Mesendoderm (in vitro differentiated cells): ENCODE data around the gene CALN1.

ENCODE experiments used
- DNase-seq: peaks from one replicate; pipeline ENCODE4 v3.0.0; 2013
- H2AK5ac ChIP-seq: 2 replicates; pipeline ENCODE4 v1.6.1; 2013; ENCODE audit warnings: low read length, inconsistent platforms
- H2BK120ac ChIP-seq: 2 replicates; pipeline ENCODE4 v1.6.1; 2013; ENCODE audit warnings: low read depth, mild to moderate bottlenecking, low read length, moderate library complexity, mixed read lengths
- H2BK15ac ChIP-seq: replicated peaks from 2 replicates; pipeline ENCODE4 v1.6.1; 2013; ENCODE audit warnings: low read depth, mild to moderate bottlenecking, moderate library complexity
- H2BK5ac ChIP-seq: 2 replicates; pipeline ENCODE4 v1.6.1; 2013; ENCODE audit warnings: low read length, inconsistent platforms
- H3K18ac ChIP-seq: 2 replicates; pipeline ENCODE4 v1.6.1; 2013; ENCODE audit warnings: mild to moderate bottlenecking, low read length, mixed read lengths
- H3K23ac ChIP-seq: one replicate; pipeline ENCODE4 v1.6.1; 2013; ENCODE audit warnings: low read length
- H3K27ac ChIP-seq: 2 replicates; pipeline ENCODE4 v1.5.1; 2013; ENCODE audit warnings: low read depth, mild to moderate bottlenecking, inconsistent platforms, low read length, moderate library complexity
- H3K27me3 ChIP-seq: 2 replicates; pipeline ENCODE4 v1.6.1; 2013; ENCODE audit warnings: low read length, control low read depth, mild to moderate bottlenecking, inconsistent platforms; ENCODE audit not compliant: insufficient read depth, poor library complexity
- H3K36me3 ChIP-seq: 2 replicates; pipeline ENCODE4 v1.6.1; 2013; ENCODE audit warnings: low read length, inconsistent platforms; ENCODE audit not compliant: control insufficient read depth, insufficient read depth
- H3K4ac ChIP-seq: one replicate; pipeline ENCODE4 v1.6.1; 2013; ENCODE audit warnings: low read depth, mild to moderate bottlenecking, low read length, moderate library complexity
- H3K4me1 ChIP-seq: 2 replicates; pipeline ENCODE4 v1.6.1; 2013; ENCODE audit warnings: low read depth, low read length, inconsistent platforms; ENCODE audit not compliant: control insufficient read depth
- H3K4me2 ChIP-seq: 2 replicates; pipeline ENCODE4 v1.6.1; 2013; ENCODE audit warnings: low read length
- H3K4me3 ChIP-seq: 2 replicates; pipeline ENCODE4 v1.5.1; 2013; ENCODE audit warnings: mild to moderate bottlenecking, low read length
- H3K56ac ChIP-seq: one replicate; pipeline ENCODE4 v1.6.1; 2013; ENCODE audit warnings: low read length
- H3K79me1 ChIP-seq: 2 replicates; pipeline ENCODE4 v1.6.1; 2013; ENCODE audit warnings: low read length, inconsistent platforms
- H3K79me2 ChIP-seq: 2 replicates; pipeline ENCODE4 v1.6.1; 2013; ENCODE audit warnings: mild to moderate bottlenecking, low read length; ENCODE audit not compliant: control insufficient read depth, insufficient read depth
- H3K9ac ChIP-seq: 2 replicates; pipeline ENCODE4 v1.6.1; 2013; ENCODE audit warnings: low read length, inconsistent platforms
- H4K5ac ChIP-seq: one replicate; pipeline ENCODE4 v1.6.1; 2013; ENCODE audit warnings: low read length
- H4K8ac ChIP-seq: one replicate; pipeline ENCODE4 v1.6.1; 2013; ENCODE audit warnings: low read depth, mild to moderate bottlenecking, control low read depth, low read length, moderate library complexity
- WGBS: extraction: QIAGEN DNeasy Blood & Tissue Kit; methylation state at CpG from one replicate; pipeline ENCODE4 v1.1.7; 2013; ENCODE audit warnings: low lambda C conversion rate, missing lambda C conversion rate; ENCODE audit not compliant: insufficient coverage; ENCODE audit errors: extremely low coverage; 5-methylcytosine and 5-hydroxymethylcytosine counted together

CALN1 gene

GRCh38 chr7:72286519-72286918 lies 125.6 kb downstream of the CALN1 start:
- Histone ChIP-seq H2AK5ac (no peak overlapping the region), H4K5ac (no peak overlapping the region), H3K4me3 (no peak overlapping the region), H2BK15ac (no peak overlapping the region), H3K27me3 (no peaks in the 10 kb centered on the region), H3K18ac (no peak overlapping the region), H3K79me1 (peaks cover 2% of the 10 kb centered on the region), H3K4ac (no peak overlapping the region), H3K9ac (no peak overlapping the region), H2BK120ac (no peak overlapping the region), H3K23ac (no peak overlapping the region), H3K36me3 (no peaks in the 10 kb centered on the region), H3K4me1 (no peaks in the 10 kb centered on the region), H4K8ac (no peak overlapping the region), H3K79me2 (no peaks in the 10 kb centered on the region), H3K56ac (no peak overlapping the region), H3K27ac (no peak overlapping the region), H2BK5ac (no peak overlapping the region), H3K4me2 (no peak overlapping the region)
- DNase-seq = no peak
- WGBS = no CpG with 5 or more reads among the region's 1 CpG

- H2BK15ac ChIP-seq = no peak overlapping the region
- whole genome bisulfite sequencing = no CpG with 5 or more reads among the region's 1 CpG
- H2BK120ac ChIP-seq = no peak overlapping the region
- H3K79me1 ChIP-seq = no peaks in the 10 kb centered on the region
- H4K8ac ChIP-seq = no peak overlapping the region
- H3K4me3 ChIP-seq = no peak overlapping the region
- H3K18ac ChIP-seq = no peak overlapping the region
- H3K56ac ChIP-seq = no peak overlapping the region
- DNase-seq = no peak
- H3K4ac ChIP-seq = no peak overlapping the region
- H3K9ac ChIP-seq = no peak overlapping the region
- no peaks in the 10 kb centered on the region for H3K79me2 ChIP-seq
- H3K27me3 ChIP-seq = no peaks in the 10 kb centered on the region
- no peaks in the 10 kb centered on the region for H3K36me3 ChIP-seq
- H3K27ac ChIP-seq = no peak overlapping the region
- no peak overlapping the region for H2AK5ac ChIP-seq
- no peak overlapping the region for H2BK5ac ChIP-seq
- no peak overlapping the region for H4K5ac ChIP-seq
- no peak overlapping the region for H3K4me2 ChIP-seq
- H3K4me1 ChIP-seq = no peaks in the 10 kb centered on the region
- H3K23ac ChIP-seq = no peak overlapping the region
Measured at GRCh38 chr7:72283309-72283708, 128.8 kb downstream of the CALN1 start.

GRCh38 chr7:72281308-72281707 lies 130.8 kb downstream of the CALN1 start:
- Histone ChIP-seq H2AK5ac (no peak overlapping the region), H3K23ac (no peak overlapping the region), H3K27ac (no peak overlapping the region), H3K4me1 (no peaks in the 10 kb centered on the region), H3K4ac (no peak overlapping the region), H2BK5ac (no peak overlapping the region), H3K4me3 (no peak overlapping the region), H3K9ac (no peak overlapping the region), H3K4me2 (no peak overlapping the region), H3K36me3 (no peaks in the 10 kb centered on the region), H3K27me3 (no peaks in the 10 kb centered on the region), H2BK120ac (no peak overlapping the region), H2BK15ac (no peak overlapping the region), H3K18ac (no peak overlapping the region), H3K56ac (no peak overlapping the region), H3K79me1 (no peaks in the 10 kb centered on the region), H4K8ac (no peak overlapping the region), H4K5ac (no peak overlapping the region), H3K79me2 (no peaks in the 10 kb centered on the region)
- no peak for DNase-seq
- no CpG with 5 or more reads among the region's 2 CpGs for WGBS

- H3K4me2 ChIP-seq = no peak overlapping the region
- no peak for DNase-seq
- WGBS = no CpG with 5 or more reads among the region's 3 CpGs
Measured at GRCh38 chr7:72279203-72279602, 132.9 kb downstream of the CALN1 start.

GRCh38 chr7:72278550-72278949 lies 133.6 kb downstream of the CALN1 start:
- Histone ChIP-seq H3K9ac (no peak overlapping the region), H2BK5ac (no peak overlapping the region), H4K8ac (no peak overlapping the region), H3K79me1 (no peaks in the 10 kb centered on the region), H3K79me2 (no peaks in the 10 kb centered on the region), H3K56ac (no peak overlapping the region), H3K4ac (no peak overlapping the region), H3K27me3 (no peaks in the 10 kb centered on the region), H3K4me1 (no peaks in the 10 kb centered on the region), H2AK5ac (no peak overlapping the region), H3K4me3 (no peak overlapping the region), H3K4me2 (no peak overlapping the region), H3K23ac (no peak overlapping the region), H2BK15ac (no peak overlapping the region), H3K18ac (no peak overlapping the region), H2BK120ac (no peak overlapping the region), H3K36me3 (no peaks in the 10 kb centered on the region), H3K27ac (no peak overlapping the region), H4K5ac (no peak overlapping the region)
- no peak for DNase-seq
- no CpG with 5 or more reads among the region's 8 CpGs for WGBS

More at GRCh38 chr7:72279203-72279602, 132.9 kb downstream of the CALN1 start:
- H2BK5ac ChIP-seq = no peak overlapping the region
- H2BK120ac ChIP-seq = no peak overlapping the region
- H4K8ac ChIP-seq = no peak overlapping the region
- no peak overlapping the region for H3K27ac ChIP-seq
- H3K56ac ChIP-seq = no peak overlapping the region
- no peak overlapping the region for H2AK5ac ChIP-seq
- no peak overlapping the region for H3K23ac ChIP-seq
- H3K36me3 ChIP-seq = no peaks in the 10 kb centered on the region
- no peaks in the 10 kb centered on the region for H3K79me1 ChIP-seq
- no peak overlapping the region for H2BK15ac ChIP-seq
- no peak overlapping the region for H3K4me3 ChIP-seq
- no peak overlapping the region for H3K4ac ChIP-seq
- H3K79me2 ChIP-seq = no peaks in the 10 kb centered on the region
- H3K27me3 ChIP-seq = no peaks in the 10 kb centered on the region
- no peaks in the 10 kb centered on the region for H3K4me1 ChIP-seq
- no peak overlapping the region for H3K9ac ChIP-seq
- H4K5ac ChIP-seq = no peak overlapping the region
- no peak overlapping the region for H3K18ac ChIP-seq

- no peaks in the 10 kb centered on the region for H3K36me3 ChIP-seq
- no peak overlapping the region for H3K9ac ChIP-seq
- H3K27me3 ChIP-seq = no peaks in the 10 kb centered on the region
- H3K4me2 ChIP-seq = no peak overlapping the region
- H3K18ac ChIP-seq = no peak overlapping the region
- no peak overlapping the region for H3K4me3 ChIP-seq
- no peak overlapping the region for H2BK5ac ChIP-seq
- no peak overlapping the region for H4K5ac ChIP-seq
- no peak for DNase-seq
- H3K23ac ChIP-seq = no peak overlapping the region
- WGBS = no CpG with 5 or more reads among the region's 7 CpGs
- H3K79me1 ChIP-seq = no peaks in the 10 kb centered on the region
- no peak overlapping the region for H3K27ac ChIP-seq
- no peak overlapping the region for H3K56ac ChIP-seq
- H3K4ac ChIP-seq = no peak overlapping the region
- H2BK120ac ChIP-seq = no peak overlapping the region
- H3K4me1 ChIP-seq = no peaks in the 10 kb centered on the region
- no peak overlapping the region for H4K8ac ChIP-seq
- no peak overlapping the region for H2AK5ac ChIP-seq
- no peaks in the 10 kb centered on the region for H3K79me2 ChIP-seq
- H2BK15ac ChIP-seq = no peak overlapping the region
Measured at GRCh38 chr7:72275382-72276070, 136.6 kb downstream of the CALN1 start.
